ENCODE results near the gene HNMT.

Gene HNMT

DNA sequence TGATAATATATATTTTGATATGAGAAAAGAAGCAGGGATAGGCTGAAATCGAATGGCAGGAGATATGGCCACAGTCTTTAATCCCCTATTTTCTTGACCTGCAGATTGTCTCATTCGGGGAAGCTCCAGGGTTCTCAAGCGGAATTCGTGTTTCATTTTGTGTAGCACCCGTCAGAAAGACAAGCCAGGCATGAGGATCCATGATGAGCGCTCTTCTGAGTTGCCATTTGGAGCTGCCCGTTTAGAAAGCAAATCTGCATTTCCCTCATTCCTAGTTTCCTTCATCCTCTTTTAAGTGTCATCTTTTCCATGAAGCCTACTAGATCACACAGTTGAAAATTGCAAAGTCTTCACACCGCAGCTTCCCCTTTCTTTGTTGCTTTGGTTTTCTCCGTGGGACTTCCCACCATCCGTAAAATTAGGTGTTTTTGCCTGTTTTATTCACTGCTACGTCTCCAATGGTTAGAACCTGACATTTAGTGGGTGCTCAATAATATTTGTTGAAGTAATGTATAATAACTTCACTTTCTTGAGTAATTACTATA, 16.9 kb downstream of the HNMT start:
- no peak for ATAC-seq (ENCODE audit: low read depth)
- Histone ChIP-seq H3K4me3 (ENCODE audit: severe bottlenecking) (no peak overlapping the region), H3K9me3 (ENCODE audit: severe bottlenecking) (no peaks in the 10 kb centered on the region), H3K27ac (ENCODE audit: poor library complexity, severe bottlenecking) (no peak overlapping the region), H3K36me3 (ENCODE audit: low read depth) (no peaks in the 10 kb centered on the region; the same call in 1 of the 2 replicates), H3K4me1 (ENCODE audit: insufficient read depth, poor library complexity, severe bottlenecking) (no peaks in the 10 kb centered on the region), H3K27me3 (ENCODE audit: insufficient read depth, poor library complexity, severe bottlenecking) (no peaks in the 10 kb centered on the region)
- DNase-seq (ENCODE audit: low spot score), result no peak
- TF ChIP-seq, protein P1, sequence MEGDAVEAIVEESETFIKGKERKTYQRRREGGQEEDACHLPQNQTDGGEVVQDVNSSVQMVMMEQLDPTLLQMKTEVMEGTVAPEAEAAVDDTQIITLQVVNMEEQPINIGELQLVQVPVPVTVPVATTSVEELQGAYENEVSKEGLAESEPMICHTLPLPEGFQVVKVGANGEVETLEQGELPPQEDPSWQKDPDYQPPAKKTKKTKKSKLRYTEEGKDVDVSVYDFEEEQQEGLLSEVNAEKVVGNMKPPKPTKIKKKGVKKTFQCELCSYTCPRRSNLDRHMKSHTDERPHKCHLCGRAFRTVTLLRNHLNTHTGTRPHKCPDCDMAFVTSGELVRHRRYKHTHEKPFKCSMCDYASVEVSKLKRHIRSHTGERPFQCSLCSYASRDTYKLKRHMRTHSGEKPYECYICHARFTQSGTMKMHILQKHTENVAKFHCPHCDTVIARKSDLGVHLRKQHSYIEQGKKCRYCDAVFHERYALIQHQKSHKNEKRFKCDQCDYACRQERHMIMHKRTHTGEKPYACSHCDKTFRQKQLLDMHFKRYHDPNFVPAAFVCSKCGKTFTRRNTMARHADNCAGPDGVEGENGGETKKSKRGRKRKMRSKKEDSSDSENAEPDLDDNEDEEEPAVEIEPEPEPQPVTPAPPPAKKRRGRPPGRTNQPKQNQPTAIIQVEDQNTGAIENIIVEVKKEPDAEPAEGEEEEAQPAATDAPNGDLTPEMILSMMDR (IDR thresholded peaks at IDR 0.05; ENCODE audit: poor library complexity, severe bottlenecking), result no peak

DNA sequence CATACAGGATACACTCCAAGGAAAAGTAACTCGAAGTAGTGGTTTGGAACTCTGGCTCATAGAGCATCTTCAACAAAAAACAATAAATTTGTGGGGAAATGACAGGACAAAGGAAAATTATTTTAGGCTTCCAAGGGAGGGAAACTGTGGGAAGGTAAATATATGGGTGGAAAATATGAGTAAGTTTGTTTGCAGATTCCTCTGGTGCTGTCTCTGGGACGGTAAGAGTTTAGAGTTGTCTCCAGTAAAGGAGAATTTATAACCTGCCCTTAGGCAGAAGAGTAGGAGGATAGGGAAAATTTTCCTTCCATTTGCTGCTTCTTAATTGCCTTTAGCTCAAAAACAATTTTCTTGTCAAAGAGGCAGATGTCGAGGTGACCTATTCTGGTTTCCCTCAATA, 19.3 kb downstream of the HNMT start:
- ATAC-seq (ENCODE audit: low read depth) (no peak), DNase-seq (ENCODE audit: low spot score) (no peak)
- Histone ChIP-seq H3K27ac (ENCODE audit: poor library complexity, severe bottlenecking) (no peak overlapping the region), H3K4me3 (ENCODE audit: severe bottlenecking) (no peak overlapping the region), H3K27me3 (ENCODE audit: insufficient read depth, poor library complexity, severe bottlenecking) (no peaks in the 10 kb centered on the region), H3K36me3 (ENCODE audit: low read depth) (no peaks in the 10 kb centered on the region), H3K4me1 (ENCODE audit: insufficient read depth, poor library complexity, severe bottlenecking) (no peaks in the 10 kb centered on the region), H3K9me3 (ENCODE audit: severe bottlenecking) (no peaks in the 10 kb centered on the region)
- TF ChIP-seq, protein P1 (IDR thresholded peaks at IDR 0.05; ENCODE audit: poor library complexity, severe bottlenecking), result no peak

DNA sequence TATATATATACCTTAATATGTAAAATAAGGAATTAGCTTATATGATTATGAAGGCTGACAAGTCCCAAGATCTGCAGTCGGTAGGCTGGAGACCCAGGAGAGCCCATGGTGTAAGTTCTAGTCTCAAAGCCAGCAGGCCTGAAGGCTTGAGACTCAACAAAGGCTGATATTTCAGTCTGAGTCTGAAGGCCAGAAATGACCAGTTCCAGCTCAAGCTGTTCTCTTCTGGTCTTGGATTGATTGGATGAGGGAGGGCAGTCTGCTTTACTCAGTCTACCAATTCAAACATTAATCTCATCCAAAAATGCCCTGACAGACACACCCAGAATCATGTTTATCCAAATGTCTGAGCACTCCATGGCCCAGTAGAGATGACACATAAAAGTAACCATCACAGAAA, 22.0 kb downstream of the HNMT start:
- H3K27me3 ChIP-seq (ENCODE audit: insufficient read depth, poor library complexity, severe bottlenecking), result no peaks in the 10 kb centered on the region
- no peaks in the 10 kb centered on the region for H3K9me3 ChIP-seq (ENCODE audit: severe bottlenecking)
- H3K27ac ChIP-seq (ENCODE audit: poor library complexity, severe bottlenecking), result no peak overlapping the region
- TF ChIP-seq, protein P1 (IDR thresholded peaks at IDR 0.05; ENCODE audit: poor library complexity, severe bottlenecking), result no peak
- no peak overlapping the region for H3K4me3 ChIP-seq (ENCODE audit: severe bottlenecking)
- no peaks in the 10 kb centered on the region for H3K4me1 ChIP-seq (ENCODE audit: insufficient read depth, poor library complexity, severe bottlenecking)
- ATAC-seq (ENCODE audit: low read depth) (no peak), DNase-seq (ENCODE audit: low spot score) (no peak)
- no peaks in the 10 kb centered on the region for H3K36me3 ChIP-seq (ENCODE audit: low read depth)

DNA sequence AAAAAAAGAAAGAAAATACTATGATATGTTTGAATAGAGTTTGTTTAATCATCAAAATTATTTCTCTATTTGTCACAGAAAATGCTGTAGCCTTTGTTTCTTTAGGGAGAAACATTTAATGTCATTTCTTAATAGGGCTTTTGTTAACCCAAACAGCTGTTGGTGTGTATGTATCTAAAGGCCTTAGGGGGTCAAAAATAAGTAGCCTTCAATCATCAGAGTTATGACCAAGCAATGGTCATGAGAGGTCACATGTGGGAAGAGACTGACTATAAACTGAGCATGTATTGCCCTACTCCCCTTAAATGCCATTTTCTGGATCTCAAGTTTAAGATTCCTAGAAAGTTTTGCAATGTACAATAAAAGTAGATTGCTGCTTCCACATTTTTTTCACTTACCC, 22.7 kb downstream of the HNMT start:
- TF ChIP-seq, protein P1 (IDR thresholded peaks at IDR 0.05; ENCODE audit: poor library complexity, severe bottlenecking), result no peak
- H3K4me1 ChIP-seq (ENCODE audit: insufficient read depth, poor library complexity, severe bottlenecking), result no peaks in the 10 kb centered on the region
- no peak overlapping the region for H3K27ac ChIP-seq (ENCODE audit: poor library complexity, severe bottlenecking)
- H3K27me3 ChIP-seq (ENCODE audit: insufficient read depth, poor library complexity, severe bottlenecking), result no peaks in the 10 kb centered on the region
- no peaks in the 10 kb centered on the region for H3K9me3 ChIP-seq (ENCODE audit: severe bottlenecking)
- no peaks in the 10 kb centered on the region for H3K36me3 ChIP-seq (ENCODE audit: low read depth)
- DNase-seq (ENCODE audit: low spot score) (no peak), ATAC-seq (ENCODE audit: low read depth) (no peak)
- H3K4me3 ChIP-seq (ENCODE audit: severe bottlenecking), result no peak overlapping the region

DNA sequence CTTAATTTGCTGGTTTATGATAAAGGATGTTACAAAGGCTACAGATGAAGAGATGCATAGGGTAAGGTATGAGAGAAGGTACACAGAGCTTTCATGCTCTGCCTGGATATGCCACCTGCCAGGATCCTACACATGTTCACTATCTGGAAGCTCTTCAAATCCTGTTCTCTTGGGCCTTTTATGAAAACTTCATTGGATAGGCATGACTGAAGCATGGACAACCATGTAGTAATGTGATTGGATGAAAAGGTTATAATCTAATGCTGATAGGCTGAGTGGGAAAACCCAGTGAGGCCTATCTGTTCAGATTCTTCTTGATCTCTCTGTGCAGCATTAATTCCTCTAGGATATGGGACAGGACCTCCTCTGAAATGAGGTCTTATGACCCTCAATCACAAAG, 26.8 kb downstream of the HNMT start:
- H3K4me3 ChIP-seq (ENCODE audit: severe bottlenecking), result no peak overlapping the region
- H3K27me3 ChIP-seq (ENCODE audit: insufficient read depth, poor library complexity, severe bottlenecking), result no peaks in the 10 kb centered on the region
- H3K4me1 ChIP-seq (ENCODE audit: insufficient read depth, poor library complexity, severe bottlenecking), result no peaks in the 10 kb centered on the region
- DNase-seq (ENCODE audit: low spot score) (no peak), ATAC-seq (ENCODE audit: low read depth) (no peak)
- H3K9me3 ChIP-seq (ENCODE audit: severe bottlenecking), result no peaks in the 10 kb centered on the region
- TF ChIP-seq, protein P1 (IDR thresholded peaks at IDR 0.05; ENCODE audit: poor library complexity, severe bottlenecking), result no peak
- H3K27ac ChIP-seq (ENCODE audit: poor library complexity, severe bottlenecking), result no peak overlapping the region
- no peaks in the 10 kb centered on the region for H3K36me3 ChIP-seq (ENCODE audit: low read depth)

Data from RWPE2 (cell line).